Epithelial cell of proximal tubule (primary cell): ENCODE measurements around the gene GULP1. TPM values are rescaled to one million over a fixed set of nuclear protein-coding genes. Genes with fewer than 3 reads are reported as not detected.

Source experiments
- DNase-seq: peaks from one replicate; pipeline ENCODE4 v3.0.0-alpha.2; 2011; ENCODE audit warnings: low read depth
- H3K4me3 ChIP-seq: 2 replicates; pipeline ENCODE4 v1.5.1; 2011; ENCODE audit warnings: low read depth, mild to moderate bottlenecking, low read length
- total RNA-seq: library from RNA; depleted of rRNA; stranded (reverse); fragments of >200 nt; gene quantifications from 2 replicates; pipeline ENCODE4 v1.2.3, GENCODE V29; 2015
- TF ChIP-seq, protein P1 (sequence below): conservative IDR thresholded peaks from 2 replicates; pipeline ENCODE4 v1.5.1; 2012; ENCODE audit warnings: low read depth, mild to moderate bottlenecking, low read length

The GULP1 gene
- total RNA-seq, 1 donor from 2014 or later, result 66.1 TPM

DNA sequence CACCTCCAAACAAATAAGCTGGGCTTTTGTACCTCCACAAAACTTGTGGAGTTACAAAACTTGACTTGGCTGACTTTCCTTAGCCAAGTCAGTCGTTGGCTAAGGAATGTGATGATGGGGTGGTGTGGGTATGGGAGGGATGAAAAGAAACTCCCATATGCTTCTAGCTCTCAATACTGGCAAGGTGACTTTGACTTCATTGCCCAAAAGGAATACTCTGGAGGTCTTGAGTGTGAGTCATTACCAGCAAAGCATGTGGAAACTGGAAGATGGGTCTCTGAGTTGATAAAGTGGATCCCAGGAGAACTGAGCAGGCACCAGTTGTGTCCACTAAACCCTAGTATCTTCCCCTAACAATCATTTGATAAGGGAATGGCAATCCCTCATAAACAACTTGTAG, 226.7 kb downstream of the GULP1 start:
- TF ChIP-seq, protein P1, sequence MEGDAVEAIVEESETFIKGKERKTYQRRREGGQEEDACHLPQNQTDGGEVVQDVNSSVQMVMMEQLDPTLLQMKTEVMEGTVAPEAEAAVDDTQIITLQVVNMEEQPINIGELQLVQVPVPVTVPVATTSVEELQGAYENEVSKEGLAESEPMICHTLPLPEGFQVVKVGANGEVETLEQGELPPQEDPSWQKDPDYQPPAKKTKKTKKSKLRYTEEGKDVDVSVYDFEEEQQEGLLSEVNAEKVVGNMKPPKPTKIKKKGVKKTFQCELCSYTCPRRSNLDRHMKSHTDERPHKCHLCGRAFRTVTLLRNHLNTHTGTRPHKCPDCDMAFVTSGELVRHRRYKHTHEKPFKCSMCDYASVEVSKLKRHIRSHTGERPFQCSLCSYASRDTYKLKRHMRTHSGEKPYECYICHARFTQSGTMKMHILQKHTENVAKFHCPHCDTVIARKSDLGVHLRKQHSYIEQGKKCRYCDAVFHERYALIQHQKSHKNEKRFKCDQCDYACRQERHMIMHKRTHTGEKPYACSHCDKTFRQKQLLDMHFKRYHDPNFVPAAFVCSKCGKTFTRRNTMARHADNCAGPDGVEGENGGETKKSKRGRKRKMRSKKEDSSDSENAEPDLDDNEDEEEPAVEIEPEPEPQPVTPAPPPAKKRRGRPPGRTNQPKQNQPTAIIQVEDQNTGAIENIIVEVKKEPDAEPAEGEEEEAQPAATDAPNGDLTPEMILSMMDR, result no peak
- no peak for DNase-seq
- no peak overlapping the region for H3K4me3 ChIP-seq

DNA sequence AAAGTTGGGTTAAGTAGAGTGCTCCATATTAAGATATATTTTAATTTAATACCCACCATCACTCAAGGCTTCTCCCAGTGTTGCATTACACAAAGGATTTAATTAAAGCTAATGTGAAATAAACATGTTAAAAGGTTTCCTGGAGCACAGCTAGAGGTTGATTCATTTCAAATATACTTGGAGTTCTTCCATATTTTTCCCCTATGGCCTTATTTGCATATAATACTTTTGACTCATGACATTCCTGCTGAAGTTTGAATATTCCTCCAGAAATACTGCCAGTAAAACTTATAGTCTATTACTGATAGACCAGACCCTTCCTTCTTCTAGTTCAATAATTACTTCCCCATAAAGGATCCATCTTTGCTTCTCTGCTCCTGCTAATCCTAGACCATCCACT, 227.5 kb downstream of the GULP1 start:
- TF ChIP-seq, protein P1, result no peak
- DNase-seq, result no peak
- H3K4me3 ChIP-seq, result no peak overlapping the region

DNA sequence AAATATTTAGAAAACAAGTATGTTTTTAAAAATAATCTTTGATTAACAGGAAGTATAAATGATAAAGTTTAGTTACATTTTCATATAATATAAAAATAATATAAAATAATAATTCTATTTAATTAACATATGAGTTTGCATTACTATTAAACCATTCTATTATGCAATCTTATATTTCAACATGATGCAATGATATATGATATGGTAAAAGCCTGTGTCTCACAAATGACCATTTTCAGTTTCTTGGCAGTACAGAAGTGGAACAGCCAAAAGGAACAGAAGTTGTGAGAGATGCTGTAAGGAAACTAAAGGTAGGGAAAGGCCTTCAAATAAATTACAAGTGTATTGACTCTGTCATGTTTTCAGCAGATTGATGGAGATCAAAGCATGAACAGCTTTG, 230.8 kb downstream of the GULP1 start:
- H3K4me3 ChIP-seq, result no peak overlapping the region
- DNase-seq, result no peak
- TF ChIP-seq, protein P1, result no peak

DNA sequence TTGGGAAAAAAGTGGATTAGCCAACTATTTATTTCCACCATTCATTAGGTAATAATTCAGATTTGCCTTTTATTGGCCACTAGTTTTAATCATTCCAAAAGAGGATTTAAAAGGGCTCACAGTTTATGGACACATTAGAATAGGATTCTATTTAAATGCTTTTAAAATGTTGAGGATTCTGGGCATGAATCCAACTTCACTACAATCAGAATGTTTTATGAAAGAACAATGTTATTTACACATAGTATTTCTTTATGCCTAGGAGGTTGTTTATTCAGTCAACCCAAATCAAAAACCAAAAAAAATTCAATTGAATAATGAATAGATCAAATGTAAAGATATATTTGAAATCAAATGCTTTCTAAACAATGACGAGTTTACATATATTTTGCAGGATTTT, 232.2 kb downstream of the GULP1 start:
- DNase-seq, result no peak
- TF ChIP-seq, protein P1, result no peak
- H3K4me3 ChIP-seq, result no peak overlapping the region

DNA sequence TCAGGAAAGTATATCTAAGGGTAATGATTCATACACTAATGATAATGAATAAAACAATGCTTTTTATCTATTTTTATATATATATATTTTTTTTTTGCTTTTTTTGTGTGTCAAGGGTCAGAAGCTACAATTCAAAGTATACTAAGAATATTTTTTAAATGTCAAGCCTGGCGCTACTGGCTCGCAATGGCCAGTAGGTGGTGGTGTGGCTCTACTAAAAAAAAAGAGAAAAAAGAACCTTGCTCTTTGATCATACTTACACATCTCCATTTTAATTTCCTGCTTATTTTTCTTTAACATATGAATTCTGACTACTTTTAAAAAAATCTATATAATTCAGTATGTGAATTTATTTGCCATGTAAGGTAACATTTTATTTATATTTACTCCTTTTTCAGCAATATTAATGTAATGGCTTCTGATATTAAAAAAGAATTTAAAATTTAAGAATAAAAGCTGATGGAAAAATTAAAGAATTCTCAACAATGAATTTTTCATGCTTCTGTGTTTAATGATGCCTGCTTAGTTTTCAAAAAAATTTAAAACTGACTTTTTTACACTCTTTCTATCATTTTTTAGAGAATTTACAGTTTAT, 232.9 kb downstream of the GULP1 start:
- no peak overlapping the region for H3K4me3 ChIP-seq
- DNase-seq, result no peak
- TF ChIP-seq, protein P1, result peak; percentile 73

DNA sequence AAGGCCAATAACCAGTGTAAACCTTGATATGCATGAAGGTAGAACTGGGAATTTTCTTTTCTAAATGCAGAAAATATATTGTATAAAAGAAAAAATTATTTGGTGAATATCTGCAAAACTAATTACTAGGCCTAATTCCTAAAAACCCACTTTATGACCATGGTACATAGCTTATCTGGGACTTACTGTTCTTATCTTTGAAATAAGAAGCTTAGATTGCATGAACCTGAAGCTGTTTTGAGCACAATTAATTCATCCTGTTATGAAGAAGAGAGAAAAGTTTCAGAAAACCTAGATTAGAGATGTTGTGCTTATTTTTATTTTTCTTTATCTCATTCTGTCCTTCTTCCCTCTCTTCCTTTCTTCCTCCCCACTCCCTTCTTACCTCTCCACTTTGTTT, 235.0 kb downstream of the GULP1 start:
- no peak for DNase-seq
- H3K4me3 ChIP-seq, result no peak overlapping the region
- TF ChIP-seq, protein P1, result no peak

DNA sequence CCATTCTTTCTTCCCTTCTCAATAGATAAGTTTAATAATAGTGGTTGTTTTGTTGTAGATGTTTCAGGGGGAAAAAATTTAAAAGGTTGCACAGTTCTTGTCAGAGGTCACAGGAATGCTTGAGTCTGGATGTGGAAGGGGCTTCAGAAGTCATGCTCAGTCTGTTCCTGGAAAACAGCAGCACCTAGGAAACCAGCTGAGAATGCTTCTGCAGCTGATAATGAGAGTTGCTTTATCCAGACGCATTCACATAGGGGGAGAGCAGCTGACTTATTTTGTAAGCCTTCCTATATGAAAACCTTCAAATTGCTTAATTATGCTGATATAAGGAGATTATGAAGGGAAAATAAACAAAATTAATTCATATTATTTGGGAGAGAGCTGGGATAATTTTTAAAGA, 235.5 kb downstream of the GULP1 start:
- TF ChIP-seq, protein P1, result no peak
- DNase-seq, result no peak
- no peak overlapping the region for H3K4me3 ChIP-seq
